ENCODE data around the gene LMOD2.

GRCh38 chr7:123635551-123636359 is 19.9 kb upstream of the LMOD2 start:
- TF ChIP-seq CTCF (IDR thresholded peaks at IDR 0.05; ENCODE audit: low read depth, low read length, poor library complexity, severe bottlenecking) (peak; percentile 47), EZH2phosphoT487 (IDR thresholded peaks at IDR 0.05; ENCODE audit: borderline replicate concordance, low read length) (no peak)

All from DOHH2 (cell line).